ENCODE results near the gene TBC1D9B. TPM values are rescaled to one million over a fixed set of nuclear protein-coding genes. Genes with fewer than 3 reads are reported as not detected.
"Not testable (repeated sequence)": the region's sequence is repeated elsewhere in the genome, so short reads cannot be mapped to it uniquely, and the experiment has no call there.

The TBC1D9B gene
- total RNA-seq, 4 donors from 2014 or later: 115 to 210 (median 168) TPM

- peaks cover 9 to 97% (median 50%) of the 10 kb centered on the region in 3 donors for H3K36me3 ChIP-seq
- peak in 1 of 2 donors; percentile 43 for TF ChIP-seq EP300 (IDR thresholded peaks at IDR 0.05)
- TF ChIP-seq POLR2A (IDR thresholded peaks at IDR 0.05): no peak
- no peak for TF ChIP-seq CTCF (IDR thresholded peaks at IDR 0.05)
- 83 to 89% methylated on average over 18 to 19 of the region's 19 CpGs for WGBS, 2 donors
- no peaks in the 10 kb centered on the region for H3K27me3 ChIP-seq
- H3K4me1 ChIP-seq: peaks cover 0 to 26% (median 6%) of the 10 kb centered on the region in 4 donors
- peak overlapping the region in 2 of 4 donors; percentile 21 to 37 for H3K27ac ChIP-seq
- no peaks in the 10 kb centered on the region for H3K9me3 ChIP-seq
- no peak overlapping the region for H3K4me3 ChIP-seq
- DNase-seq (ENCODE audit: low spot score in 2 of 2): no peak
Measured at GRCh38 chr5:179836225-179837019, 71.3 kb downstream of the TBC1D9B start.

- H3K27ac ChIP-seq; H3K4me3 ChIP-seq; DNase-seq (ENCODE audit: low spot score in 2 of 2); H3K27me3 ChIP-seq; H3K9me3 ChIP-seq: not testable (repeated sequence)
- Histone ChIP-seq H3K36me3 (peaks cover 9 to 97% (median 53%) of the 10 kb centered on the region in 3 donors), H3K4me1 (peaks cover 0 to 28% (median 6%) of the 10 kb centered on the region in 4 donors)
- 90 to 100% methylated on average over 1 to 2 of the region's 28 CpGs for WGBS, 2 donors
Measured at GRCh38 chr5:179834871-179835270, 72.8 kb downstream of the TBC1D9B start.

GRCh38 chr5:179834120-179834519 is 73.6 kb downstream of the TBC1D9B start:
- 88% methylated on average over 7 to 8 of the region's 8 CpGs for WGBS, 2 donors
- Histone ChIP-seq H3K27ac (no peak overlapping the region), H3K27me3 (no peaks in the 10 kb centered on the region), H3K9me3 (no peaks in the 10 kb centered on the region), H3K4me1 (peaks cover 0 to 36% (median 7%) of the 10 kb centered on the region in 4 donors), H3K36me3 (peaks cover 11 to 97% (median 54%) of the 10 kb centered on the region in 3 donors), H3K4me3 (no peak overlapping the region)
- TF ChIP-seq EP300 (IDR thresholded peaks at IDR 0.05): no peak
- TF ChIP-seq POLR2A (IDR thresholded peaks at IDR 0.05): no peak
- no peak for DNase-seq (ENCODE audit: low spot score in 2 of 2)

GRCh38 chr5:179833709-179834070 is 74.0 kb downstream of the TBC1D9B start:
- DNase-seq (ENCODE audit: low spot score in 2 of 2): no peak
- Histone ChIP-seq H3K9me3 (no peaks in the 10 kb centered on the region), H3K4me1 (peaks cover 0 to 40% (median 8%) of the 10 kb centered on the region in 4 donors), H3K4me3 (no peak overlapping the region), H3K27me3 (no peaks in the 10 kb centered on the region), H3K36me3 (peaks cover 12 to 97% (median 54%) of the 10 kb centered on the region in 3 donors), H3K27ac (no peak overlapping the region)
- TF ChIP-seq POLR2A (IDR thresholded peaks at IDR 0.05) (no peak), EP300 (IDR thresholded peaks at IDR 0.05) (no peak), CTCF (IDR thresholded peaks at IDR 0.05) (no peak)
- 97 to 100% methylated on average over 3 of the region's 3 CpGs for WGBS, 2 donors

- DNase-seq (ENCODE audit: low spot score in 2 of 2): no peak
- WGBS, 2 donors: 88 to 92% methylated on average over 22 to 23 of the region's 23 CpGs
- Histone ChIP-seq H3K36me3 (peaks cover 12 to 97% (median 53%) of the 10 kb centered on the region in 3 donors), H3K27ac (no peak overlapping the region), H3K4me3 (no peak overlapping the region), H3K9me3 (no peaks in the 10 kb centered on the region), H3K27me3 (no peaks in the 10 kb centered on the region), H3K4me1 (peaks cover 0 to 43% (median 8%) of the 10 kb centered on the region in 4 donors)
- TF ChIP-seq CTCF (IDR thresholded peaks at IDR 0.05): no peak
- no peak for TF ChIP-seq POLR2A (IDR thresholded peaks at IDR 0.05)
- TF ChIP-seq EP300 (IDR thresholded peaks at IDR 0.05): no peak
Measured at GRCh38 chr5:179833056-179833708, 74.5 kb downstream of the TBC1D9B start.
